Stimulated activated CD8-positive, alpha-beta memory T cell treated with anti-CD3 and anti-CD28 coated beads, Interleukin-12 subunit alpha, Interleukin-12 subunit beta, amount 100 ng/mL, for 24 hours (primary cell): ENCODE data around the gene FDXR.

Source experiments
- DNase-seq: peaks from one replicate; pipeline ENCODE4 v3.0.0-alpha.2; 2020; ENCODE audit errors: extremely low read depth

The FDXR gene

GRCh38 chr17:74836691-74837467 is 35.9 kb downstream of the FDXR start:
- DNase-seq = no peak

- DNase-seq = no peak
Observed at GRCh38 chr17:74836191-74836590, 36.6 kb downstream of the FDXR start.

GRCh38 chr17:74833501-74834377 is 39.1 kb downstream of the FDXR start:
- DNase-seq = no peak

- DNase-seq = no peak
Observed at GRCh38 chr17:74832421-74832820, 40.4 kb downstream of the FDXR start.

GRCh38 chr17:74831444-74832146 is 41.2 kb downstream of the FDXR start:
- no peak for DNase-seq

GRCh38 chr17:74830861-74831260 is 41.9 kb downstream of the FDXR start:
- DNase-seq = no peak

GRCh38 chr17:74827800-74828199 is 45.0 kb downstream of the FDXR start:
- DNase-seq = no peak

GRCh38 chr17:74825952-74826719 is 46.7 kb downstream of the FDXR start:
- DNase-seq = no peak

GRCh38 chr17:74824961-74825627 is 47.7 kb downstream of the FDXR start:
- no peak for DNase-seq

- no peak for DNase-seq
Observed at GRCh38 chr17:74822939-74823367, 49.8 kb downstream of the FDXR start.

- DNase-seq = no peak
Observed at GRCh38 chr17:74822335-74822938, 50.4 kb downstream of the FDXR start.

GRCh38 chr17:74821655-74822334 is 51.0 kb downstream of the FDXR start:
- no peak for DNase-seq

- no peak for DNase-seq
Observed at GRCh38 chr17:74819801-74820436, 52.9 kb downstream of the FDXR start.

GRCh38 chr17:74818291-74818938 is 54.4 kb downstream of the FDXR start:
- no peak for DNase-seq

GRCh38 chr17:74816905-74817620 is 55.7 kb downstream of the FDXR start:
- no peak for DNase-seq

GRCh38 chr17:74815550-74816370 is 57.0 kb downstream of the FDXR start:
- DNase-seq = no peak

GRCh38 chr17:74815067-74815466 is 57.7 kb downstream of the FDXR start:
- DNase-seq = no peak
